HEK293 (cell line): ENCODE measurements around the gene MCIDAS.

Experiments used
- CTCF ChIA-PET: fragments of 350-600 bp; formaldehyde crosslinking; extraction: SDS; loops from one replicate; lab custom pipeline; 2021; ENCODE audit warnings: antibody characterized with exemption; lab: Yijun Ruan, JAX
- POLR2A ChIA-PET: fragments of 300-600 bp; formaldehyde crosslinking; extraction: SDS; loops from one replicate; lab custom pipeline; 2020; ENCODE audit warnings: antibody characterized with exemption, inconsistent platforms; lab: Yijun Ruan, JAX
- H3K27ac ChIP-seq: fragments of 200-500 bp; sonication (Bioruptor generic); 2 replicates; pipeline ENCODE4 v1.5.1; 2014; ENCODE audit warnings: low read depth, low read length, control low read depth, inconsistent platforms; ENCODE audit errors: extremely low read depth
- H3K36me3 ChIP-seq, 2 experiments: fragments of 200-500 bp in 1 of 2; sonication (Bioruptor generic) in 1 of 2; 1 replicate in 1 of 2; 2 replicates in 1 of 2; pipeline ENCODE4 v1.5.1; 2014 to 2017; ENCODE audit warnings: inconsistent platforms in 2 of 2, low read length in 2 of 2; ENCODE audit not compliant: control insufficient read depth in 2 of 2, insufficient read depth in 1 of 2
- H3K4me1 ChIP-seq: fragments of 200-500 bp; sonication (Bioruptor generic); 2 replicates; pipeline ENCODE4 v1.5.1; 2014; ENCODE audit warnings: mild to moderate bottlenecking, low read length, inconsistent platforms; ENCODE audit not compliant: control insufficient read depth, insufficient read depth
- H3K4me3 ChIP-seq: 2 replicates; pipeline ENCODE4 v1.5.1; 2011; ENCODE audit warnings: low read depth, mild to moderate bottlenecking, control low read depth, low read length, moderate library complexity
- H3K9me3 ChIP-seq: fragments of 200-500 bp; sonication (Bioruptor generic); 2 replicates; pipeline ENCODE4 v1.5.1; 2014; ENCODE audit warnings: low read depth, low read length, inconsistent platforms; ENCODE audit not compliant: control insufficient read depth, insufficient read depth
- EGR2 ChIP-seq: fragments of 450-650 bp; formaldehyde crosslinking; IDR thresholded peaks from 2 replicates; pipeline ENCODE4 v1.5.1; 2016; ENCODE audit warnings: low read depth, missing biosample characterization, missing genetic modification characterization
- SCRT1 ChIP-seq: fragments of 450-650 bp; formaldehyde crosslinking; IDR thresholded peaks from 2 replicates; pipeline ENCODE4 v1.5.1; 2016; ENCODE audit warnings: missing biosample characterization, missing genetic modification characterization, borderline replicate concordance
- SCRT2 ChIP-seq: fragments of 450-650 bp; formaldehyde crosslinking; IDR thresholded peaks from 2 replicates; pipeline ENCODE4 v1.5.1; 2016; ENCODE audit warnings: missing biosample characterization, missing genetic modification characterization
- ZBTB10 ChIP-seq: fragments of 450-650 bp; formaldehyde crosslinking; IDR thresholded peaks from 2 replicates; pipeline ENCODE4 v1.5.1; 2016; ENCODE audit warnings: missing biosample characterization, missing genetic modification characterization
- ZIC2 ChIP-seq: fragments of 450-650 bp; formaldehyde crosslinking; IDR thresholded peaks from 2 replicates; pipeline ENCODE4 v1.5.1; 2016; ENCODE audit warnings: missing biosample characterization, missing genetic modification characterization
- ZNF585B ChIP-seq: fragments of 450-650 bp; formaldehyde crosslinking; IDR thresholded peaks from 2 replicates; pipeline ENCODE4 v1.5.1; 2016; ENCODE audit warnings: missing biosample characterization, missing genetic modification characterization
- ZNF645 ChIP-seq: fragments of 450-650 bp; formaldehyde crosslinking; IDR thresholded peaks from 2 replicates; pipeline ENCODE4; 2016; ENCODE audit warnings: missing biosample characterization, missing genetic modification characterization
- ZNF658 ChIP-seq: fragments of 450-650 bp; formaldehyde crosslinking; IDR thresholded peaks from 2 replicates; pipeline ENCODE4; 2016; ENCODE audit warnings: missing biosample characterization, missing genetic modification characterization
- TF ChIP-seq, protein P1 (sequence below): fragments of 450-650 bp; formaldehyde crosslinking; IDR thresholded peaks from 2 replicates; pipeline ENCODE4 v1.5.1; 2016; ENCODE audit warnings: missing biosample characterization, missing genetic modification characterization
- TF ChIP-seq, protein P2 (sequence below): fragments of 450-650 bp; formaldehyde crosslinking; IDR thresholded peaks from 2 replicates; pipeline ENCODE4 v1.5.1; 2016; ENCODE audit warnings: missing biosample characterization, missing genetic modification characterization

MCIDAS gene

DNA sequence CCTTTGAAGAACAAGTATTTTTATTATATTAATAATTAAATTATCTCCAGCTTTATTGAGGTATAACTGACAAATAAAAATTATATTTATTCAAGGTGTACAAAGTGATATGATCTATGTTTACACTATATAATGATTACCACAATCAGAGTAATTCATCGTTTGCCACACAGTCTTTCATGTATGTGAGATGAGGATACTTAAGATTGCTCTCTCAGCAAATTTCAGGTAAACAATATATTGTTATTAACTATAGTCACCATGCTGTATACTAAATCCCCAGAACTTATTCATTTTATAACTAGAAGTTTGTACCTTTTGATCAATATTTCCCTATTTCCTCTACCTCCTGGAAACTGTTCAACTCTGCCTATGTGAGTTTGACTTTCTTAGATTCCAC, 22.9 kb upstream of the MCIDAS start:
- ChIA-PET POLR2A (no interaction called here), CTCF (no interaction called here)
- H3K27ac ChIP-seq = no peak overlapping the region
- H3K4me3 ChIP-seq = no peak overlapping the region
- H3K4me1 ChIP-seq = no peaks in the 10 kb centered on the region
- no peaks in the 10 kb centered on the region for H3K9me3 ChIP-seq
- peaks cover 5 to 9% of the 10 kb centered on the region in 2 experiments; a peak in 2 of 3 replicates for H3K36me3 ChIP-seq
- TF ChIP-seq ZNF645 (no peak), ZBTB10 (tag by site-specific recombination) (no peak), ZNF658 (tag by site-specific recombination) (no peak), EGR2 (tag by site-specific recombination) (no peak)

DNA sequence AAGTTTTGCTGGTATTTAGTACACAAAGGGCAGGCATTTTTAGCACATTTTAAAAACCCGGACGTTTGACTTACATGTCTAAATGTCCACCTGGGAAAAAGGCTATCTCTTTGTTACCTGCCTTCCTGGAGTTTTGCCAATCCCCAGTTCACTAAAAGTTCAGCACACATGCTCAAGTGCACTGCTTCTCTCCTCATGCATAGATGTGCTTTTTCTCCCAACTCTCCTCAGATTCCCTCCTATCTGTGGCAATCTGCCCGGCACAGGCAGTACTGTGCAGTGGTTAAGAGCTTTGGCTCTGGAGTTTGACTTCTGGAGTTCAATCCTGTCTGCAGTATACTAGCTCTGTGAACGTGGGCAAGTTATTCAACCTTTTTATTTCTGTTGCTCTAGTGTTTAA, 14.6 kb upstream of the MCIDAS start:
- Histone ChIP-seq H3K4me3 (no peak overlapping the region), H3K27ac (no peak overlapping the region), H3K9me3 (no peaks in the 10 kb centered on the region), H3K4me1 (no peaks in the 10 kb centered on the region), H3K36me3 (no peaks in the 10 kb centered on the region)
- CTCF ChIA-PET = interaction anchor here (0.6 kb wide), 2 partner anchors 16 to 197 kb away, joined by 3 read pairs; no protein-coding TSS in a partner anchor
- TF ChIP-seq, protein P1, sequence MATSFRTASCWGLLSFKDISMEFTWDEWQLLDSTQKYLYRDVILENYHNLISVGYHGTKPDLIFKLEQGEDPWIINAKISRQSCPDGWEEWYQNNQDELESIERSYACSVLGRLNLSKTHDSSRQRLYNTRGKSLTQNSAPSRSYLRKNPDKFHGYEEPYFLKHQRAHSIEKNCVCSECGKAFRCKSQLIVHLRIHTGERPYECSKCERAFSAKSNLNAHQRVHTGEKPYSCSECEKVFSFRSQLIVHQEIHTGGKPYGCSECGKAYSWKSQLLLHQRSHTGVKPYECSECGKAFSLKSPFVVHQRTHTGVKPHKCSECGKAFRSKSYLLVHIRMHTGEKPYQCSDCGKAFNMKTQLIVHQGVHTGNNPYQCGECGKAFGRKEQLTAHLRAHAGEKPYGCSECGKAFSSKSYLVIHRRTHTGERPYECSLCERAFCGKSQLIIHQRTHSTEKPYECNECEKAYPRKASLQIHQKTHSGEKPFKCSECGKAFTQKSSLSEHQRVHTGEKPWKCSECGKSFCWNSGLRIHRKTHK = no peak
- no peak for TF ChIP-seq ZNF585B (tag by site-specific recombination)
- POLR2A ChIA-PET = no interaction called here

DNA sequence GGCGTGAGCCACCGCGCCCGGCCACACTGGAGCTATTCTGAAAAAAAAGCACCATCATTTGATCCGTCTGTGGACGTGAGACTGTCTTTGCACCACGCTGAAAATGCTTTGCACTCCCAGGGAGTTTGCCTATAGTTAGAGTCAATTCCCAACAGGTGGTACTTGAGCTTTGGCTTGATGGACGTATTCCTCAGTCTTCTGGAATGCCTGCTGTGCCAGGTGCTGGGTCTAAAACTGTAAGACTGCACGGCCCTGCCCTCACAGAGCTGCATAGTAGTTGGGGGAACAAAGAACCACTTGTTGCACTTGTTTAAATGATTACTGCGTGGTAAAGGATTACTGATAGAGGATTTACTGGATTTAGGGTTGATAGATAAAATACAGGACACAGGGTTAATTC, 9.7 kb upstream of the MCIDAS start:
- ChIA-PET POLR2A (no interaction called here), CTCF (interaction anchor here (5.9 kb wide), 1 partner anchor 11 kb away, joined by 24 read pairs; no protein-coding TSS in a partner anchor)
- H3K4me1 ChIP-seq = no peaks in the 10 kb centered on the region
- no peak overlapping the region for H3K4me3 ChIP-seq
- TF ChIP-seq ZIC2 (tag by site-specific recombination) (peak; percentile 48), SCRT1 (tag by site-specific recombination) (peak; percentile 81), SCRT2 (tag by site-specific recombination) (peak; percentile 95)
- TF ChIP-seq, protein P2, sequence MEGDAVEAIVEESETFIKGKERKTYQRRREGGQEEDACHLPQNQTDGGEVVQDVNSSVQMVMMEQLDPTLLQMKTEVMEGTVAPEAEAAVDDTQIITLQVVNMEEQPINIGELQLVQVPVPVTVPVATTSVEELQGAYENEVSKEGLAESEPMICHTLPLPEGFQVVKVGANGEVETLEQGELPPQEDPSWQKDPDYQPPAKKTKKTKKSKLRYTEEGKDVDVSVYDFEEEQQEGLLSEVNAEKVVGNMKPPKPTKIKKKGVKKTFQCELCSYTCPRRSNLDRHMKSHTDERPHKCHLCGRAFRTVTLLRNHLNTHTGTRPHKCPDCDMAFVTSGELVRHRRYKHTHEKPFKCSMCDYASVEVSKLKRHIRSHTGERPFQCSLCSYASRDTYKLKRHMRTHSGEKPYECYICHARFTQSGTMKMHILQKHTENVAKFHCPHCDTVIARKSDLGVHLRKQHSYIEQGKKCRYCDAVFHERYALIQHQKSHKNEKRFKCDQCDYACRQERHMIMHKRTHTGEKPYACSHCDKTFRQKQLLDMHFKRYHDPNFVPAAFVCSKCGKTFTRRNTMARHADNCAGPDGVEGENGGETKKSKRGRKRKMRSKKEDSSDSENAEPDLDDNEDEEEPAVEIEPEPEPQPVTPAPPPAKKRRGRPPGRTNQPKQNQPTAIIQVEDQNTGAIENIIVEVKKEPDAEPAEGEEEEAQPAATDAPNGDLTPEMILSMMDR (tag by site-specific recombination) = no peak
- H3K36me3 ChIP-seq = no peaks in the 10 kb centered on the region
- no peaks in the 10 kb centered on the region for H3K9me3 ChIP-seq
- H3K27ac ChIP-seq = no peak overlapping the region
